ENCODE data around the gene IFT57. TPM values are rescaled to one million over a fixed set of nuclear protein-coding genes. Genes with fewer than 3 reads are reported as not detected.

Gene IFT57
- polyA plus RNA-seq, 1 of the 3 experiments (the other 2 are of a cell fraction) = 81.6 TPM

DNA sequence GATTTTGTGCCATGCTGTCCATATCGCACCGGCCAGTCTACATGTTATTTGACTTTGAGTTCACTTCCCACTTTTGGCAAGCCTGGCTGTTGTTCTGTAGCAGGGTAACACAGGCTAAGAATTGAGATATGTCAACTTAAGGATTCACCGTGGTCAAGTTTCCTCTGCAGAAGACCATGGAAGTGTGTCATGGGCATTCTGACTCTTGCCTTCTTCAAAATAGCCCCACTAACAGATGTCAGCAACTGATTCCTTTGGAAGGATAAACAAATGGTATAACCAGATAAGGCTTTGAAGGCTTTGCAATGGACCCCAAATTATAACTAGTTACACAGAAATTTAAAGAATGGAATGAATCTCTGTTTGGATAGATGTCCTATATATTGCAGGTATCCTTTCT is 111.3 kb downstream of the IFT57 start (continued):
- TF ChIP-seq MXI1 (IDR thresholded peaks at IDR 0.05; ENCODE audit: low read depth, low read length) (no peak), GATA2 (CRISPR knock-in tag; IDR thresholded peaks at IDR 0.05) (no peak), YY1 (IDR thresholded peaks at IDR 0.05; ENCODE audit: low read depth) (no peak), TCF12 (IDR thresholded peaks at IDR 0.05) (no peak)
- TF ChIP-seq, protein P1, sequence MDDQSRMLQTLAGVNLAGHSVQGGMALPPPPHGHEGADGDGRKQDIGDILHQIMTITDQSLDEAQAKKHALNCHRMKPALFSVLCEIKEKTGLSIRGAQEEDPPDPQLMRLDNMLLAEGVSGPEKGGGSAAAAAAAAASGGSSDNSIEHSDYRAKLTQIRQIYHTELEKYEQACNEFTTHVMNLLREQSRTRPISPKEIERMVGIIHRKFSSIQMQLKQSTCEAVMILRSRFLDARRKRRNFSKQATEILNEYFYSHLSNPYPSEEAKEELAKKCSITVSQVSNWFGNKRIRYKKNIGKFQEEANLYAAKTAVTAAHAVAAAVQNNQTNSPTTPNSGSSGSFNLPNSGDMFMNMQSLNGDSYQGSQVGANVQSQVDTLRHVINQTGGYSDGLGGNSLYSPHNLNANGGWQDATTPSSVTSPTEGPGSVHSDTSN (IDR thresholded peaks at IDR 0.05) = no peak
- TF ChIP-seq, protein P2, sequence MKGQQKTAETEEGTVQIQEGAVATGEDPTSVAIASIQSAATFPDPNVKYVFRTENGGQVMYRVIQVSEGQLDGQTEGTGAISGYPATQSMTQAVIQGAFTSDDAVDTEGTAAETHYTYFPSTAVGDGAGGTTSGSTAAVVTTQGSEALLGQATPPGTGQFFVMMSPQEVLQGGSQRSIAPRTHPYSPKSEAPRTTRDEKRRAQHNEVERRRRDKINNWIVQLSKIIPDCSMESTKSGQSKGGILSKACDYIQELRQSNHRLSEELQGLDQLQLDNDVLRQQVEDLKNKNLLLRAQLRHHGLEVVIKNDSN (IDR thresholded peaks at IDR 0.05; ENCODE audit: borderline replicate concordance, low read depth) = no peak

Other genes with a start within 250 kb of the IFT57 start
- 19.6 and 20.0 TPM in 2 replicates for gene CD47, start 131.4 kb downstream of the IFT57 start, polyA plus RNA-seq (2012; rRNA removed)
- not detected in 2 replicates for gene HHLA2, start 74.1 kb upstream of the IFT57 start, polyA plus RNA-seq (2012; rRNA removed)

All from SK-N-SH (cell line).